ENCODE measurements around the gene CLEC14A. TPM values are rescaled to one million over a fixed set of nuclear protein-coding genes. Genes with fewer than 3 reads are reported as not detected.

CLEC14A gene
- total RNA-seq, 2 experiments from 2014 or later = not detected

DNA sequence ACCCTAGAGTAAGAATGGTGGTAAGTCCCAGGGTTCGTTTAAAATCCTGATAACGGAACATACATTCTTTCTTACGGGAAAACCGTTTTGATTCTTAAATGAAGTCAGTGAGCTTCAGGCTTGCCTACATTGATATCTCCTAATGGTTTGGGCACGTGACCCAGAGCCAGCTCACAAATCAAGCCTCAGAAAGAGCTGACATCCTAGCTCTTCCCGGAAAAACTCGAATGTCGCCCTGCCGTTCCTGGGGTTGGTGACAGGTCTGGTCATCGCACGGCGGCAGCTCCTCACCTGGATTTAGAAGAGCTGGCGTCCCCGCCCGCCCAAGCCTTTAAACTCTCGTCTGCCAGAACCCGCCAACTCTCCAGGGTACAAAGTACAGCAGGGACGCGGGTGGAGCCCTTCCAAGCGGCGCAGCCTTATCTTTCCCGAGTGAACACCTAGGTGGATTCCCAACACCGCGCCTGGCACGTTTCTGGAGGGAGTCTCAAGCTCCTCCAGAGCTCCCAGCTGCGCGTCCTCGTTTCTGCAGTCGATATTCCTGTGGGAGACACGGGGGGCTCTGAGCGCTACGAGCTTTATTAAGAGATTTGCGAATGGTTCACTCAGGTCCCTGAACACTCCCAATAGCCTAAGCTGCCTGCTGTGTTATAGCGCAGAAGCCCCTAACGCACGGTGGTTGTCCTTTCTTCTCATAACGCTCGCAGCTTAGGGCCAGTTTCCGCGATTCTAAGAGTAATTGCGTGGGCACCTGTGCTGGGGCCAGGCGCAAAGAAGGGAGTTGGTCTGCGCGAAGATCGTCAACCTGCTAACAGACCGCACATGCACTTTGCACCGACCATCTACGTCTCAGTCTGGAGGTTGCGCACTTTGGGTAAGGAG is 47.9 kb downstream of the CLEC14A start, which contains the start of gene SSTR1:
TSS of gene SSTR1 (plus strand) at position 169 of the 882 bp plus-strand sequence. CDS start 1,486 bp downstream, outside the sequence.
- H3K9me3 Mint-ChIP-seq = peaks cover 2% of the 10 kb centered on the region
- H3K36me3 Mint-ChIP-seq (ENCODE audit: low read depth) = peaks cover 3% of the 10 kb centered on the region
- H3K4me3 Mint-ChIP-seq = no peak within 1 kb of the TSS
- no peak for DNase-seq
- no peak within 1 kb of the TSS for H3K27ac Mint-ChIP-seq
- peaks cover 13% of the 10 kb centered on the region for H3K4me1 Mint-ChIP-seq
- CTCF ChIA-PET = interaction anchor here (1.4 kb wide), 1 partner anchor 11 kb away, joined by 7 read pairs; no protein-coding TSS in a partner anchor
- POLR2A ChIA-PET = interaction anchor here (0.6 kb wide), 1 partner anchor 658 kb away, joined by 3 read pairs; no protein-coding TSS in a partner anchor
- H3K27me3 Mint-ChIP-seq = peaks cover 64% of the 10 kb centered on the region

DNA sequence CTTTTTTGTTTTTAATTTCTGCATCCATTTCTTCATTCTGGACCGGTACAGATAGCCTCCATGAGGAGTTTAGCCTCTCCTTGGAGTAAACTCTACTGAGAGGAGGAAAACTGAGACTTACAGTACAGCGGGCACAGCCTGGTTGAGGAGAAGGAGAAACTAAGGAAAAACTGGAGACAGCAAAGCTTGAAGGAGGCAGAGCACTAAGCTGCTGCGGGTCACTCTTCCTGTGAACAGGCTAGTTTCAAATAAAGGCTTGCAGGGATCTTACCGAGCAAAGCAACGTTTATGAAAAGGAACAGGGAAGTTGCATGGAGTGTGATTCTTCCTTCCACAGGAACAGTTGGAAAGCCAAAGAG is 48.5 kb downstream of the CLEC14A start:
- H3K27me3 Mint-ChIP-seq = peaks cover 63% of the 10 kb centered on the region
- no peak for DNase-seq
- H3K4me3 Mint-ChIP-seq = no peak overlapping the region
- CTCF ChIA-PET = no interaction called here
- POLR2A ChIA-PET = no interaction called here
- peaks cover 13% of the 10 kb centered on the region for H3K4me1 Mint-ChIP-seq
- peaks cover 2% of the 10 kb centered on the region for H3K9me3 Mint-ChIP-seq
- H3K36me3 Mint-ChIP-seq (ENCODE audit: low read depth) = peaks cover 3% of the 10 kb centered on the region
- H3K27ac Mint-ChIP-seq = no peak overlapping the region

DNA sequence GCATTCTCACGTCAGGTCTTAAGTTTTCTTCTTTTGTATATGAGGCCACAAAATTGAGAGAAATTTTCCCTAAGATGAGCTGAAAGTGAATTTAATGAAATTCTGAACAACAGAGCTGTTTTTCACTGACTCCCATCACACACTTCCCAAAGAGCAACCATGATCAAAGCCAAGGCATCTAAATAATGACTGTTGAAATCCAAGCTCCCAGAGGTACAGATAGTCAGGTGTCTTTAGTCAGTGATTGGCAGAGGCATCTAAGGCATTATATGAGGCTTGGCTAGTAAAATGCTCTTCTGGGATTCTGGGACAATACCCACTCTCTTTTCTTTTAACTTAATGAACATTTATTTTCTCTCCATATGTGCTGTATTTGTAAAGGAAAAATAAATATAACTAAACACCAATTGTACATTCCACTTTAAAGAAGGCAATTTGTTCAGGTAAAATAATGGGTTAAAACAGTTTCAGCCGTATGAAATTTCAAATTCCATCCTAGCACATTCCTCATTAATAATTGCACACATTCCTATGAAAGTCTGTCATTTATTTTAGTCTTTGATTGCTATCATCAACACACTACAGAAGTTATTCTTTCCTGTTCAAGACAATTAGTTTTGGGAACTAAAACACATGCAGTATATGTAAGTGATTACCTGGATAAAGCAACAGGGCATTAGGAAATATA is 49.1 kb downstream of the CLEC14A start:
- Mint-ChIP-seq H3K4me1 (peaks cover 13% of the 10 kb centered on the region), H3K9me3 (peaks cover 2% of the 10 kb centered on the region), H3K27me3 (peaks cover 58% of the 10 kb centered on the region), H3K4me3 (no peak overlapping the region), H3K36me3 (ENCODE audit: low read depth) (peaks cover 3% of the 10 kb centered on the region), H3K27ac (no peak overlapping the region)
- POLR2A ChIA-PET = no interaction called here
- DNase-seq = no peak
- CTCF ChIA-PET = no interaction called here

DNA sequence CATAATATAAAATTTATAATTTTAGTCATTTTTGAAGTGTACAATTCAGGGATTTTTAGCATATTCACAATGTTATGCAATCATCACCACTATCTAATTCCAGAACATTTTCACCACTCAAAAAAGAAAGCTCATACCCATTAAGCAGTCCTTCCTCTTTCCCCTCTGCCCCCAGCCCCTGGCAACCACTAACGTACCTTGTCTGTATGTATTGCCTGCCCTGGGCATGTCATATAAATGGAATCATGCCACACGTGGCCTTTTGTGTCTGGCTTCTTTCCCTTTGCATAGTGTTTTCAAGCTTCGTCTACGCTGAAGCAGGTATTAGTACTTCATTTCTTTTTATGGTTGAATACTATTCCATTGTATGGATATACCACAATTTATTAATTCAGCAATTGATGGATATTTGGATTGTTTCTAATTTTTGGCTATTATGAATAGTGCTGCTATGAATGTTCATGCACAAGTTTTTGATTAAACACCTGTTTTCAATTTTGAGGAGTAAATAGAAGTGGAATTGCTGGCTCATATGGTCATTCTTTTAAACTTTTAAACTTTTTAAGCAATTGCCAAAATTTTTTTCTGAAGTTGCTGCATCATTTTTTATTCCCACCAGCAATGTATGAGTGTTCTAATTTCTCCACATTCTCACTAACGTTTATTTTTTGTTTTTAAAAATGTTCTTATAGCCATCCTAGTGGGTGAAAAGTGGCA is 49.8 kb downstream of the CLEC14A start:
- CTCF ChIA-PET = no interaction called here
- Mint-ChIP-seq H3K9me3 (peaks cover 2% of the 10 kb centered on the region), H3K4me1 (peaks cover 13% of the 10 kb centered on the region), H3K36me3 (ENCODE audit: low read depth) (peaks cover 3% of the 10 kb centered on the region), H3K27ac (no peak overlapping the region), H3K27me3 (peaks cover 53% of the 10 kb centered on the region), H3K4me3 (no peak overlapping the region)
- POLR2A ChIA-PET = no interaction called here
- no peak for DNase-seq

DNA sequence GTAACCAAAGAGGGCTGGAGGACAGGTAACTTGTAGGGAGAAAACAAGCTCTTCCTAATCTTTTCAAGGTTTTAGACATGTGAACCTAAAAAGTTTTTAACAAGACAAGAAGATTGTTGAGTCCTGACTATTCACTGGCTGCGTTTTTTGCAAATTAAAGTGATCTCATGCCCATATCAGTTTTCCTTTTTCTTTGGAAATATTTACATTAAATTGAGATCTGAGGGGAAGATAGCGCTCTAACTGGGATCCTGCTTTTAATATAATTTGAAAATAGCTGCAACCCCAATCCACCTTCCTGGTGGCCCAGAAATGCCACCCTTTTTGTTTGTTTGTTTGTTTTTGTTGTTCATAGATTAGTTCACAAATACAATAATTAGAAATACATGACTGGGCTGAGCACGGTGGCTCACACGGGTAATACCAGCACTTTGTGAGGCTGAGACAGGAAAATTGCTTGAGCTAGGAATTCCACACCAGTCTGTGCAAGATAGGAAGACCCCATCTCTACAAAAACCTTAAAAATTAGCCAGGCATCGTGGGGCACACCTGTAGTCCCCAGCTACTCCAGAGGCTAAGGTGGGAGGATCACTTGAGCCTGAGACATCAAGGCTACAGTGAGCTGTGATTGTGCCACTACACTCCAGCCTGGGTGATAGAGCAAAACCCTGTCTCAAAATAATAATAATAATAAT is 50.6 kb downstream of the CLEC14A start:
- H3K9me3 Mint-ChIP-seq = peaks cover 2% of the 10 kb centered on the region
- H3K27me3 Mint-ChIP-seq = peaks cover 45% of the 10 kb centered on the region
- H3K4me1 Mint-ChIP-seq = peaks cover 11% of the 10 kb centered on the region
- H3K4me3 Mint-ChIP-seq = no peak overlapping the region
- H3K36me3 Mint-ChIP-seq (ENCODE audit: low read depth) = peaks cover 3% of the 10 kb centered on the region
- POLR2A ChIA-PET = no interaction called here
- no peak overlapping the region for H3K27ac Mint-ChIP-seq
- no peak for DNase-seq
- CTCF ChIA-PET = interaction anchor here (1.2 kb wide), 1 partner anchor 51 kb away, joined by 3 read pairs; no protein-coding TSS in a partner anchor

DNA sequence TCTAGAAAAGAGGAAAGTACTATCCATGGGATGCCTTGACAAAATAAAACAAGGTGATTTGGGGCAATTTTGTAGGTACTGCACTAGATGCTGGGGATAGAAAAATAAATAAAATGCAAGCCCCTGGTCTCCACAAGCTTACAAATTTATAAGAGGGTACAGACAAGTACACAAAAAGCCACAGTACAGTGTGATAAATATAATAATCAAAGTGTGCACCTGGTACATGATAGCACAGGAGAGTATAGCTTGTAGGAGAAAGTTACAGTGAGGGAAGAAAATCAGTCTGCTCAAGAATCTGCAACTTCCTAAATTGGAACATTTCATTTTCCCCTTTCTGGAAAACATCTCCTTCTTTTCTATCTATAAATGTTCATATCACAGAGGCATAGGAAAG is 51.2 kb downstream of the CLEC14A start:
- H3K4me1 Mint-ChIP-seq = peaks cover 9% of the 10 kb centered on the region
- H3K4me3 Mint-ChIP-seq = no peak overlapping the region
- POLR2A ChIA-PET = no interaction called here
- H3K27ac Mint-ChIP-seq = no peak overlapping the region
- no peak for DNase-seq
- CTCF ChIA-PET = interaction anchor here (1.2 kb wide), 1 partner anchor 52 kb away, joined by 3 read pairs; no protein-coding TSS in a partner anchor
- peaks cover 39% of the 10 kb centered on the region for H3K27me3 Mint-ChIP-seq
- H3K36me3 Mint-ChIP-seq (ENCODE audit: low read depth) = no peaks in the 10 kb centered on the region
- H3K9me3 Mint-ChIP-seq = peaks cover 2% of the 10 kb centered on the region

Other genes starting within 250 kb of the CLEC14A start
- not detected for gene SSTR1, start 48.2 kb downstream of the CLEC14A start, total RNA-seq